Suppressor macrophage treated with lipopolysaccharide for 4 hours (primary cell): Measurements from ENCODE around the gene LRCH1.

Experiments used
- DNase-seq: peaks from one replicate; pipeline ENCODE4 v3.0.0-alpha.2; 2020

LRCH1 gene

GRCh38 chr13:46668302-46668720, 115.3 kb downstream of the LRCH1 start:
- DNase-seq: peak; percentile 90

GRCh38 chr13:46668931-46669525, 116.1 kb downstream of the LRCH1 start:
- DNase-seq: no peak

- no peak for DNase-seq
Measured at GRCh38 chr13:46672338-46673090, 119.5 kb downstream of the LRCH1 start.

GRCh38 chr13:46675016-46675415, 122.0 kb downstream of the LRCH1 start:
- DNase-seq: no peak

GRCh38 chr13:46676378-46676725, 123.4 kb downstream of the LRCH1 start:
- no peak for DNase-seq

GRCh38 chr13:46679369-46680120, 126.6 kb downstream of the LRCH1 start:
- DNase-seq: peak; percentile 78

DNA sequence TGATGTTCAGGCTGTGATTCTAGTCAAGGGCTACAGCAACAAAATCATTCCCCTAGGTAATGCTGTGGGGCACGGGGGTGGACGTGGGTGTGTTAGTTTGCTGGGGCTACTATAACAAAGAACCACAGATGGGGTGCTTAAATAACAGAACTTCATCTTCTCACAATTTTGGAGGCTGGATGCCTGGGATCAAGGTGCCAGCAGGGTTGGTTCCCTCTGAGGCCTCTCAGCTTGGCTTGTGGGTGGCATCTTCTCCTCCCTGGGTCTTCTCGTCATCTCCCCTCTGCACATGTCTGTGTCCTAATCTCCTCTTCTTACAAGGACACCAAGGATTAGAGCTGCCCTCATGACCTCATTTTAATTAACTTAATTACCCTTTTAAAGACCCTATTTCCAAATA, 129.0 kb downstream of the LRCH1 start:
- DNase-seq: no peak

DNA sequence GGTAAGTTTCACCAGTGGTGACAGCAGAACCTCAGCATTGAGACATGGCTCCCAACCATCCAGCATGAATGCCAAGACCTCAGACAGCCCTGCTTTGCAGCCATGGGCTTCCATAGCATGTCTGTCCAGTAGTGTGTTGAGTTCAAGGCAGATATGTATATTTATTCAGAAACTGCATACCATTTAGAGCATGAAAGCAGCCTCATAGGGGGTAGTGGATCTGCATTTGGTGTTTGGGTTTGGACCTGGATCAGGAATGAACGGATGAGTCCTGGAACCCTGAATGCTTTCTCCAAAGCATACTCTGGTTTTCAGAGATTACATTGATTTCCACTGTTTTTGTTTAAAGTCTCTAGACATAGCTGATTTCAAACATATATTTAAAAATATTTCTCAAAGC, 129.7 kb downstream of the LRCH1 start:
- DNase-seq: no peak

- DNase-seq: peak; percentile 56
Measured at GRCh38 chr13:46683676-46684260, 130.8 kb downstream of the LRCH1 start.

DNA sequence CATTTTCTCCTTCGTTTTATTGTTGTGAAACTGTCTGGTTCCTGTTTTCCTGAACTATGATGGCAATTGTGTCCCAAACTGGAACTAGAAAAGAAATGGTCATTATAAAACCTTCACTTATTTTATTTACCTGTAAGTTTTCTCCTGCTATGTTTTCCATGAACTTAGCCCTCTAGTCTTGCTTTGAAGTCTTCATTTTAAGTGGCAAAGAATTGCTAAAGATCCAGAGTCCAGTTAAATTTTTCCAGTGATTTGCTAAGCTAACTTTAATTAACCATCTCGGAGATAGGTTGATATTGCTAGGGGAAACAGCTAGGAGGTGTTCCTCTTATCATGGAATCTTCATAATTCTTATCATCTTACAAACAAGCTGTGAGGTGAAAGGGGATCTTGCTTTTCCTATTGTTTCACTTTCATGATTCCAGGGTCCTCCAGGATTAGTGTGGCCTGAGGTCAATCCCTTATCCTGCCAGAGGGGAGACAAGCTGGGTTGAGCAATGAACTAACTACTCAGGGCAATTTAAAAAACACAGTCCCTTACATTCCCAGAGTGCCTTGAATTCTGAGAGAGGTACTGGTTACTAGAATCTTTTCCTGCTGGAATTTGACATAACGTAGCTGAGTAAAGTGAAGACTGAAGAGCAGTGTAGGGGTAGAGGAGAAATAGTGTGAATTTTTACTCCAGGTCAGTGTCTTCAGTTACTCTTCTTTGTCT, 131.5 kb downstream of the LRCH1 start:
- DNase-seq: peak; percentile 41

- no peak for DNase-seq
Measured at GRCh38 chr13:46685006-46685730, 132.2 kb downstream of the LRCH1 start.

- DNase-seq: no peak
Measured at GRCh38 chr13:46686171-46686570, 133.2 kb downstream of the LRCH1 start.

- DNase-seq: no peak
Measured at GRCh38 chr13:46687810-46688209, 134.8 kb downstream of the LRCH1 start.

DNA sequence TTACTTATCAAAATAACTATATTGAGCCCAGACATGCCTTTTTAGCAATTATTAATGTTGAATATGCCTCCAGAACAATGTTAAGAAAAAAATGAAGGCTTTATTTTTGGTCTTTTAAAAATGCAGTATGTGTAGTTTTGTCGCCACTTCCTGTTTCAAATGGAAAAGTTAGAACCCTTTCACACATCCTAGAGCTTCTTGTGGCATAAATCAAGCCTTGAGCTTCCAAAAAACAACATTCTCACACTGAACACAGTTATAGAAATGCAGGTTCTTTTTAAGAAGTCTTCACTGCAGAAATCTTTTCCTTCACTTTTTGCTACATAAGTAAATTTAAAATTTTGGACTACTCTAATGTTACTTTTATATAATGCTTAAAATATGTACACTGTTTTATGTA, 135.3 kb downstream of the LRCH1 start:
- no peak for DNase-seq

GRCh38 chr13:46698014-46698413, 145.0 kb downstream of the LRCH1 start:
- no peak for DNase-seq

DNA sequence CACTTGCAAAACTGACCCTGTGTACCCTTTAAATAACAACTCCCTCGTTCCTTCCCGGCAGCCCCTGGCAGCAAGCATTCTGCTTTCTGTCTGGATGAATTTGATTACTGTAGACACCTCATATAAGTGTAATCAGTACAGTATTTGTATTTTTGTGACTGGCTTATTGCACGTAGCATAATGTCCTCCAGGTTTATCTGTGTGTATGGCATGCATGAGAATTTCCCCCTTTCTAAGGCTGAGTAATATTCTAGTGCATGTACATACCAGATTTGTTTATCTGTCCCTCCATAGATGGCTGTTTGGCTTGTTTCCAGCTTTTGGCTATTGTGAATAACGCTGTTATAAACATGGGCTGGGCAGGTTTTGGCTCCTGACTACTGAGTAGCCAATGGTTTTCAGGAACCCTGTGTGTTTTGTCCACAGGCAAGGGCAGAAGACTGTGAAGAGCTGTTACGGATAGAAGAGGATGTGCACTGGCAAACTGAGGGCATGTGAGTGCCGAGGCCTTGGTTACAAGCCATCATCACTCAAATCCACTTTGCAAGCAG, 146.0 kb downstream of the LRCH1 start:
- no peak for DNase-seq

GRCh38 chr13:46712524-46712923, 159.6 kb downstream of the LRCH1 start:
- no peak for DNase-seq

DNA sequence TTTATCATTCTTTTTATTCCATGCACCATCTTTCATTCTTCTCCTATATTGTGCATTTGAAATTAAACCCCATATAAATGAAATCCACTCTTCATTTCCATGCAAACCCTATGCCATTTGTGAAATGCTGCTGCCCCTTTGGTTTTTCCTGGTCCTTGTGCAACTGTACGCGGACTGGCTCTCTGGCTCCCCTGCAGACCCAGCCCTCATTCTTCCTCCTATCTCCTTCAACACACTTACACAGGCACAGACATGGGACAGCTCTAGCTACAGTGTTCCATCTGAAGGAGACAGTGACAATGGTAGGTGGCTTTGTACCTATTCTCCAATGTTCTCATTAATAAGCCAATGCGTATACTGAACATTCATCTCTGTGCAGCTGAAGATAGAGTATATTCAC, 162.4 kb downstream of the LRCH1 start:
- no peak for DNase-seq

GRCh38 chr13:46716821-46717220, 163.9 kb downstream of the LRCH1 start:
- no peak for DNase-seq

DNA sequence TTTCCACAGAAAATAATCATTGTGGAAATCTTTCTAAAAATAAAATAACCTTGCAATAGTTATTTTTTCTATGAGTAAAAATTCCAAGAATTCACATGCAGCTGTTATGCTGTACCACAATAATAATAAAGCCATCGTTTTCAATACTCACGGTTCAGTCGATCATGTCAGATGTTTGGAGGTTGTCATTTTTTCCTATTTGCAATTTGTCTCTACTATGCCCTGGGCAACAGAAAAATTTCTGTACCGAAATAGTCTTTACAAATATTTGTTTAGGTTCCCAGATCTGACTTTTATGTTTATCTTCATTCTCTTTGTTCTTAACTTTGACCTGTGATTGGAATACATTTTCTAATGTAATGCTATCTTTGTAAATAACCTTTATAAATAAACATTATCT, 164.3 kb downstream of the LRCH1 start:
- no peak for DNase-seq

- no peak for DNase-seq
Measured at GRCh38 chr13:46717856-46718255, 164.9 kb downstream of the LRCH1 start.

- DNase-seq: no peak
Measured at GRCh38 chr13:46720189-46720588, 167.2 kb downstream of the LRCH1 start.
